ENCODE measurements around the gene ARHGEF7. TPM values are rescaled to one million over a fixed set of nuclear protein-coding genes. Genes with fewer than 3 reads are reported as not detected.

Gene ARHGEF7
- total and polyA plus RNA-seq, 2 experiments from 2014 or later = 23.6 to 58.9 TPM

DNA sequence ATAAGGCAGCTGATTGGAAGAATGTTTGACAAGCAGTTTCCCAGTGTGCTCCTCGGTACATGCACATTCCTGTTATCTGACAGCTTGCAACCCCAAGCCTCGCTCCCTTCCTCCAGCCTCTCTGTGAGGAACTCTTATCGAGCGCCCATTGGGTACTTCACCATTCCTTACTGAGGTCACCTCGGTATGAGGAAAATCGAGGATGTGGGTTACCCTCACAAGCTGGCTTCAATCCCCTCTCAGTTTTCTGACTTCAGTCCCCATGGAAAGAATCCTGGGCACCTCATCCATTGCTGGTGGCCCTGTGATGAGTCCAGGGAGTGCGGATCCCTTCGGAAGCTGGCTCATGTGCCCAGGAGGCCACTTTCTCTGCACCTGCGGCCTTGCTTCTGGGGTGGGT lies 222.6 kb downstream of the ARHGEF7 start (continued):
- TF ChIP-seq, protein P1, sequence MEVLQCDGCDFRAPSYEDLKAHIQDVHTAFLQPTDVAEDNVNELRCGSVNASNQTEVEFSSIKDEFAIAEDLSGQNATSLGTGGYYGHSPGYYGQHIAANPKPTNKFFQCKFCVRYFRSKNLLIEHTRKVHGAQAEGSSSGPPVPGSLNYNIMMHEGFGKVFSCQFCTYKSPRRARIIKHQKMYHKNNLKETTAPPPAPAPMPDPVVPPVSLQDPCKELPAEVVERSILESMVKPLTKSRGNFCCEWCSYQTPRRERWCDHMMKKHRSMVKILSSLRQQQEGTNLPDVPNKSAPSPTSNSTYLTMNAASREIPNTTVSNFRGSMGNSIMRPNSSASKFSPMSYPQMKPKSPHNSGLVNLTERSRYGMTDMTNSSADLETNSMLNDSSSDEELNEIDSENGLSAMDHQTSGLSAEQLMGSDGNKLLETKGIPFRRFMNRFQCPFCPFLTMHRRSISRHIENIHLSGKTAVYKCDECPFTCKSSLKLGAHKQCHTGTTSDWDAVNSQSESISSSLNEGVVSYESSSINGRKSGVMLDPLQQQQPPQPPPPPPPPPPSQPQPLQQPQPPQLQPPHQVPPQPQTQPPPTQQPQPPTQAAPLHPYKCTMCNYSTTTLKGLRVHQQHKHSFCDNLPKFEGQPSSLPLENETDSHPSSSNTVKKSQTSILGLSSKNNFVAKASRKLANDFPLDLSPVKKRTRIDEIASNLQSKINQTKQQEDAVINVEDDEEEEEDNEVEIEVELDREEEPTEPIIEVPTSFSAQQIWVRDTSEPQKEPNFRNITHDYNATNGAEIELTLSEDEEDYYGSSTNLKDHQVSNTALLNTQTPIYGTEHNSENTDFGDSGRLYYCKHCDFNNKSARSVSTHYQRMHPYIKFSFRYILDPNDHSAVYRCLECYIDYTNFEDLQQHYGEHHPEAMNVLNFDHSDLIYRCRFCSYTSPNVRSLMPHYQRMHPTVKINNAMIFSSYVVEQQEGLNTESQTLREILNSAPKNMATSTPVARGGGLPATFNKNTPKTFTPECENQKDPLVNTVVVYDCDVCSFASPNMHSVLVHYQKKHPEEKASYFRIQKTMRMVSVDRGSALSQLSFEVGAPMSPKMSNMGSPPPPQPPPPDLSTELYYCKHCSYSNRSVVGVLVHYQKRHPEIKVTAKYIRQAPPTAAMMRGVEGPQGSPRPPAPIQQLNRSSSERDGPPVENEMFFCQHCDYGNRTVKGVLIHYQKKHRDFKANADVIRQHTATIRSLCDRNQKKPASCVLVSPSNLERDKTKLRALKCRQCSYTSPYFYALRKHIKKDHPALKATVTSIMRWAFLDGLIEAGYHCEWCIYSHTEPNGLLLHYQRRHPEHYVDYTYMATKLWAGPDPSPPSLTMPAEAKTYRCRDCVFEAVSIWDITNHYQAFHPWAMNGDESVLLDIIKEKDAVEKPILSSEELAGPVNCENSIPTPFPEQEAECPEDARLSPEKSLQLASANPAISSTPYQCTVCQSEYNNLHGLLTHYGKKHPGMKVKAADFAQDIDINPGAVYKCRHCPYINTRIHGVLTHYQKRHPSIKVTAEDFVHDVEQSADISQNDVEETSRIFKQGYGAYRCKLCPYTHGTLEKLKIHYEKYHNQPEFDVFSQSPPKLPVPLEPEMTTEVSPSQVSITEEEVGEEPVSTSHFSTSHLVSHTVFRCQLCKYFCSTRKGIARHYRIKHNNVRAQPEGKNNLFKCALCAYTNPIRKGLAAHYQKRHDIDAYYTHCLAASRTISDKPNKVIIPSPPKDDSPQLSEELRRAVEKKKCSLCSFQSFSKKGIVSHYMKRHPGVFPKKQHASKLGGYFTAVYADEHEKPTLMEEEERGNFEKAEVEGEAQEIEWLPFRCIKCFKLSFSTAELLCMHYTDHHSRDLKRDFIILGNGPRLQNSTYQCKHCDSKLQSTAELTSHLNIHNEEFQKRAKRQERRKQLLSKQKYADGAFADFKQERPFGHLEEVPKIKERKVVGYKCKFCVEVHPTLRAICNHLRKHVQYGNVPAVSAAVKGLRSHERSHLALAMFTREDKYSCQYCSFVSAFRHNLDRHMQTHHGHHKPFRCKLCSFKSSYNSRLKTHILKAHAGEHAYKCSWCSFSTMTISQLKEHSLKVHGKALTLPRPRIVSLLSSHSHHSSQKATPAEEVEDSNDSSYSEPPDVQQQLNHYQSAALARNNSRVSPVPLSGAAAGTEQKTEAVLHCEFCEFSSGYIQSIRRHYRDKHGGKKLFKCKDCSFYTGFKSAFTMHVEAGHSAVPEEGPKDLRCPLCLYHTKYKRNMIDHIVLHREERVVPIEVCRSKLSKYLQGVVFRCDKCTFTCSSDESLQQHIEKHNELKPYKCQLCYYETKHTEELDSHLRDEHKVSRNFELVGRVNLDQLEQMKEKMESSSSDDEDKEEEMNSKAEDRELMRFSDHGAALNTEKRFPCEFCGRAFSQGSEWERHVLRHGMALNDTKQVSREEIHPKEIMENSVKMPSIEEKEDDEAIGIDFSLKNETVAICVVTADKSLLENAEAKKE (CRISPR knock-in tag; IDR thresholded peaks at IDR 0.05) = no peak
- no peak for TF ChIP-seq POLR2AphosphoS5 (IDR thresholded peaks at IDR 0.05; ENCODE audit: low read depth)
- no peak for TF ChIP-seq STAT1 (IDR thresholded peaks at IDR 0.05; ENCODE audit: unreplicated experiment)
- TF ChIP-seq EZH2 (IDR thresholded peaks at IDR 0.05; ENCODE audit: low read depth, unreplicated experiment) = no peak
- TF ChIP-seq ZNF114 (CRISPR knock-in tag; IDR thresholded peaks at IDR 0.05) = no peak

DNA sequence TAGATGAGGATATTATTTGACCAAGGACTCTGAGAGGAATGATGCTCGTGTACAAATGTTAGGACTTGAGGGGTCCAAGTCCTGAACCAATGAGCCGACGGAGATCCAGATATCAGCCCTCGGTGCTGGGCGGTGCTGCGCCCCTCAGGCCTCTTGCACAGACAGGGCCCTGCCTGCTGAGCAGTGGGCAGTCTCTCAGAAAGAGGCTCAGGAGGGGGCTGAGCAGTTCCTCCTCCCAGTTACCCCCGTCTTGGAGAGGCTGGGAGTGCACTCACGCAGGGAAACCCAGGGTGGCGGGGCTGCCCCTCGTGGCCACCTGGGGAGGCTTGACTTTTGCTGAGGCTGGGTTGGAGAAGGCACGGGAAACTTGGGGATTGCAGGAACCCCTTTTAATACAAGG lies 223.7 kb downstream of the ARHGEF7 start:
- Histone ChIP-seq H3K4me3 (no peak overlapping the region), H3K27me3 (ENCODE audit: insufficient read depth) (no peaks in the 10 kb centered on the region), H3F3A (replicated peaks; ENCODE audit: low read depth) (no peaks in the 10 kb centered on the region), H3K27ac (ENCODE audit: low read depth) (no peak overlapping the region), H3K79me2 (replicated peaks; ENCODE audit: insufficient read depth) (no peaks in the 10 kb centered on the region), H3K4me2 (no peak overlapping the region), H4K20me1 (replicated peaks; ENCODE audit: insufficient read depth) (no peaks in the 10 kb centered on the region), H3K36me3 (ENCODE audit: insufficient read depth) (no peaks in the 10 kb centered on the region), H3K4me1 (ENCODE audit: insufficient read depth) (no peaks in the 10 kb centered on the region), H2AFZ (no peak overlapping the region), H3K9me2 (ENCODE audit: insufficient read depth) (no peaks in the 10 kb centered on the region)
- Mint-ChIP-seq H3K36me3 (ENCODE audit: low read depth) (no peaks in the 10 kb centered on the region), H3K27me3 (ENCODE audit: insufficient read depth, low read depth, poor library complexity) (peaks cover 6% of the 10 kb centered on the region), H3K4me1 (peaks cover under 1% of the 10 kb centered on the region; the same call in 1 of the 3 replicates), H3K4me3 (no peak overlapping the region), H3K27ac (no peak overlapping the region), H3K9me3 (no peaks in the 10 kb centered on the region)
- ATAC-seq (no peak), DNase-seq (ENCODE audit: low spot score) (no peak)
- TF ChIP-seq ZNF114 (CRISPR knock-in tag; IDR thresholded peaks at IDR 0.05) (no peak), POLR2AphosphoS5 (IDR thresholded peaks at IDR 0.05; ENCODE audit: low read depth) (no peak), EZH2 (IDR thresholded peaks at IDR 0.05; ENCODE audit: low read depth, unreplicated experiment) (no peak), STAT1 (IDR thresholded peaks at IDR 0.05; ENCODE audit: unreplicated experiment) (no peak), CREB1 (CRISPR knock-in tag; IDR thresholded peaks at IDR 0.05; ENCODE audit: low read depth) (no peak), NANOG (IDR thresholded peaks at IDR 0.05; ENCODE audit: borderline replicate concordance) (no peak)
- TF ChIP-seq, protein P2, sequence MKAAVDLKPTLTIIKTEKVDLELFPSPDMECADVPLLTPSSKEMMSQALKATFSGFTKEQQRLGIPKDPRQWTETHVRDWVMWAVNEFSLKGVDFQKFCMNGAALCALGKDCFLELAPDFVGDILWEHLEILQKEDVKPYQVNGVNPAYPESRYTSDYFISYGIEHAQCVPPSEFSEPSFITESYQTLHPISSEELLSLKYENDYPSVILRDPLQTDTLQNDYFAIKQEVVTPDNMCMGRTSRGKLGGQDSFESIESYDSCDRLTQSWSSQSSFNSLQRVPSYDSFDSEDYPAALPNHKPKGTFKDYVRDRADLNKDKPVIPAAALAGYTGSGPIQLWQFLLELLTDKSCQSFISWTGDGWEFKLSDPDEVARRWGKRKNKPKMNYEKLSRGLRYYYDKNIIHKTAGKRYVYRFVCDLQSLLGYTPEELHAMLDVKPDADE (IDR thresholded peaks at IDR 0.05) = no peak
- TF ChIP-seq, protein P3, sequence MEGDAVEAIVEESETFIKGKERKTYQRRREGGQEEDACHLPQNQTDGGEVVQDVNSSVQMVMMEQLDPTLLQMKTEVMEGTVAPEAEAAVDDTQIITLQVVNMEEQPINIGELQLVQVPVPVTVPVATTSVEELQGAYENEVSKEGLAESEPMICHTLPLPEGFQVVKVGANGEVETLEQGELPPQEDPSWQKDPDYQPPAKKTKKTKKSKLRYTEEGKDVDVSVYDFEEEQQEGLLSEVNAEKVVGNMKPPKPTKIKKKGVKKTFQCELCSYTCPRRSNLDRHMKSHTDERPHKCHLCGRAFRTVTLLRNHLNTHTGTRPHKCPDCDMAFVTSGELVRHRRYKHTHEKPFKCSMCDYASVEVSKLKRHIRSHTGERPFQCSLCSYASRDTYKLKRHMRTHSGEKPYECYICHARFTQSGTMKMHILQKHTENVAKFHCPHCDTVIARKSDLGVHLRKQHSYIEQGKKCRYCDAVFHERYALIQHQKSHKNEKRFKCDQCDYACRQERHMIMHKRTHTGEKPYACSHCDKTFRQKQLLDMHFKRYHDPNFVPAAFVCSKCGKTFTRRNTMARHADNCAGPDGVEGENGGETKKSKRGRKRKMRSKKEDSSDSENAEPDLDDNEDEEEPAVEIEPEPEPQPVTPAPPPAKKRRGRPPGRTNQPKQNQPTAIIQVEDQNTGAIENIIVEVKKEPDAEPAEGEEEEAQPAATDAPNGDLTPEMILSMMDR (conservative IDR thresholded peaks at IDR 0.05; ENCODE audit: low read depth in 2 of 2) = no peak

Data from GM23338 (cell line).